Heart left ventricle (tissue), 13 donors: Measurements from ENCODE around the gene ORM2.

ENCODE experiments used
- POLR2A ChIP-seq, 2 donors: fragments of 450-650 bp; IDR thresholded peaks; one replicate each; pipeline ENCODE4 v1.6.1; 2017; ENCODE audit warnings: antibody characterized with exemption in 2 of 2, mild to moderate bottlenecking in 2 of 2, moderate library complexity in 2 of 2
- TF ChIP-seq, protein P1 (sequence below), 12 donors: fragments of 200-600 bp; sonication (generic) in 4 of 12; IDR thresholded peaks; one replicate each; pipeline versions ENCODE4 v1.5.0 to v1.8.0; 2018 to 2022; ENCODE audit warnings: antibody characterized with exemption in 12 of 12, mild to moderate bottlenecking in 5 of 12
- donor health status: ischemic (EF 13 %, LVEDD 7.1; RV severe dilation, severe dysfunction).
- donor health status: DM: no; HTN: yes; CAD: no.
- donor health status: DM: no; HTN: no; CAD: no.
- donor health status: ischemic (EF 25% LVEDD 6.9; RV normal size, moderate dysfunction).
- donor health status: ischemic (EF 25% LVEDD 5.7; RV mildly dilated, moderate dysfunction).
- donor health status: ischemic (EF 35%, LVEDD 5.7; RV mildly dilated, moderate dysfunction).
- donor health status: nonischemic (EF 11% LVEDD 7.7; RV severe dilation, severe dysfunction).
- donor health status: DM: yes; HTN: yes; CAD: no.
- donor health status: PGD.
- donor health status: ischemic (EF 29% LVEDD 5.4; RV normal size, mild dysfunction).
- donor health status: nonischemic (EF 23%, LVEDD 6.1; RV moderate dilation, normal function).

DNA sequence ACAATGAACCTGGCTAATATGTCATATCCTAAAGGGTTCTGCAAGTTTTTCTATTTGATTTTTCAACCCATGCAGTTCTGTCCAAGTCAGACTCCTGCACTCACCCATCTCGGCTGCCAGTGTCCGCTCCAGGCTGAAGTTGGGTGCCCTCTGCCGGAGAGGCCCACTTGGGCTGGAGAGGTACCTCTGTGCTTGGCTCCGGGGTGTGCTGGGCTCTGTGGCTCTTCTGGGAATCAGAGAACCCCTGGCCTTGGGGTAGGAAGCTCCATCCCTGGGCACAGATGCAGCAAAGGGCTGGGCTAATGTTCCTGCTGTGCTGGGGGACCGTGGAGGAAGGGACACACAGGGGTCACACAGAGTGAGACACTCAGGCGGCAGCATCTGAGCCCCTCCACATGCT, 26.2 kb downstream of the ORM2 start:
- TF ChIP-seq, protein P1, sequence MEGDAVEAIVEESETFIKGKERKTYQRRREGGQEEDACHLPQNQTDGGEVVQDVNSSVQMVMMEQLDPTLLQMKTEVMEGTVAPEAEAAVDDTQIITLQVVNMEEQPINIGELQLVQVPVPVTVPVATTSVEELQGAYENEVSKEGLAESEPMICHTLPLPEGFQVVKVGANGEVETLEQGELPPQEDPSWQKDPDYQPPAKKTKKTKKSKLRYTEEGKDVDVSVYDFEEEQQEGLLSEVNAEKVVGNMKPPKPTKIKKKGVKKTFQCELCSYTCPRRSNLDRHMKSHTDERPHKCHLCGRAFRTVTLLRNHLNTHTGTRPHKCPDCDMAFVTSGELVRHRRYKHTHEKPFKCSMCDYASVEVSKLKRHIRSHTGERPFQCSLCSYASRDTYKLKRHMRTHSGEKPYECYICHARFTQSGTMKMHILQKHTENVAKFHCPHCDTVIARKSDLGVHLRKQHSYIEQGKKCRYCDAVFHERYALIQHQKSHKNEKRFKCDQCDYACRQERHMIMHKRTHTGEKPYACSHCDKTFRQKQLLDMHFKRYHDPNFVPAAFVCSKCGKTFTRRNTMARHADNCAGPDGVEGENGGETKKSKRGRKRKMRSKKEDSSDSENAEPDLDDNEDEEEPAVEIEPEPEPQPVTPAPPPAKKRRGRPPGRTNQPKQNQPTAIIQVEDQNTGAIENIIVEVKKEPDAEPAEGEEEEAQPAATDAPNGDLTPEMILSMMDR (IDR thresholded peaks at IDR 0.05) = no peak
- no peak for TF ChIP-seq POLR2A (IDR thresholded peaks at IDR 0.05)
